C4-2B (cell line): Measurements from ENCODE around the gene DENND2A.

Experiments used
- H3K27ac ChIP-seq: fragments of 450-650 bp; 2 replicates; pipeline ENCODE4 v1.5.1; 2017
- CTCF ChIP-seq: fragments of 450-650 bp; conservative IDR thresholded peaks from 2 replicates; pipeline ENCODE4 v1.5.1; 2017; ENCODE audit warnings: mild to moderate bottlenecking
- ZFX ChIP-seq: fragments of 450-650 bp; IDR thresholded peaks from 2 replicates; pipeline ENCODE4 v1.6.1; 2017

Gene DENND2A

GRCh38 chr7:140605337-140605736 lies 35.3 kb downstream of the DENND2A start:
- no peak overlapping the region for H3K27ac ChIP-seq
- TF ChIP-seq ZFX (no peak), CTCF (no peak)

- TF ChIP-seq ZFX (no peak), CTCF (no peak)
- H3K27ac ChIP-seq, result no peak overlapping the region
Observed at GRCh38 chr7:140604760-140605159, 35.9 kb downstream of the DENND2A start.

GRCh38 chr7:140604076-140604475 lies 36.5 kb downstream of the DENND2A start:
- TF ChIP-seq CTCF (no peak), ZFX (no peak)
- H3K27ac ChIP-seq, result no peak overlapping the region

GRCh38 chr7:140601566-140602174 lies 38.9 kb downstream of the DENND2A start:
- H3K27ac ChIP-seq, result no peak overlapping the region
- no peak for TF ChIP-seq CTCF
- no peak for TF ChIP-seq ZFX

- TF ChIP-seq CTCF, result no peak
- no peak for TF ChIP-seq ZFX
- no peak overlapping the region for H3K27ac ChIP-seq
Observed at GRCh38 chr7:140600341-140600740, 40.3 kb downstream of the DENND2A start.

GRCh38 chr7:140597428-140597949 lies 43.1 kb downstream of the DENND2A start:
- TF ChIP-seq ZFX, result no peak
- no peak for TF ChIP-seq CTCF
- no peak overlapping the region for H3K27ac ChIP-seq

GRCh38 chr7:140596519-140597427 lies 43.8 kb downstream of the DENND2A start:
- H3K27ac ChIP-seq, result no peak overlapping the region
- no peak for TF ChIP-seq CTCF
- TF ChIP-seq ZFX, result no peak
